ENCODE results near the gene RBL2. TPM values are rescaled to one million over a fixed set of nuclear protein-coding genes. Genes with fewer than 3 reads are reported as not detected.

Gene RBL2
- total and polyA plus RNA-seq, 2 donors (not counting 3 experiments of a cell fraction or from before 2014, with no cell fraction given) = 22.5 to 30.7 TPM

DNA sequence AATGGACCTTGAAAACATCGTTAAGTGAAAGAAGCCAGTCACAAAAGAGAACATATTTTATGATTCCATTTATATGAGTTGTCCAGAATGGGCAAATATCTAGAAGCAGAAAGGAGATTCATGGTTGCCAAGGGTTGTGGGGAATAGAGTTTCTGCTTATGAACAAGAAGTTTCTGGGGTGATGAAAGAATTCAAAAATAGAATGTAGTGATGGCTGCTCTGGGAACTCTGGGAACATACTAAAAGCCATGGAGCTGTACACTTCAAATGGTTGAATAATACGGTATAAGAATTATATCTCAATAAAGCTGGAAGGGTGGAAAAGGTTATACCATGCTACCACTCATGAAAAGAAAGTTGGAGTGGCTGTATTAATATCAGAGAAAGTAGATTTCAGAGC, 50.3 kb downstream of the RBL2 start:
- ChIA-PET CTCF (no interaction called here), POLR2A (no interaction called here)
- H3K9me1 ChIP-seq (replicated peaks; ENCODE audit: control insufficient read depth, extremely low read depth, insufficient read depth, low read length) = no peaks in the 10 kb centered on the region
- peaks cover 0 to 12% of the 10 kb centered on the region in 2 experiments for H3K36me3 ChIP-seq (ENCODE audit: control insufficient read depth in 2 of 2, extremely low read depth in 1 of 2, insufficient read depth in 2 of 2, low read length in 2 of 2)
- DNase-seq (ENCODE audit: low read depth, low spot score) = no peak
- H3K9me3 ChIP-seq (replicated peaks; ENCODE audit: control insufficient read depth, insufficient read depth, low read length) = no peaks in the 10 kb centered on the region
- no peak overlapping the region for H3K27ac ChIP-seq (ENCODE audit: insufficient read depth, low read depth, low read length)
- no peaks in the 10 kb centered on the region for H3K79me2 ChIP-seq (ENCODE audit: control insufficient read depth, insufficient read depth, low read length)
- H3K4me3 ChIP-seq (replicated peaks in 1 of 3; ENCODE audit: insufficient read depth in 1 of 3, low read depth in 1 of 3, low read length in 3 of 3) = no peak overlapping the region
- no peaks in the 10 kb centered on the region for H4K20me1 ChIP-seq (replicated peaks; ENCODE audit: control insufficient read depth, extremely low read depth, insufficient read depth, low read length)
- no peak for FAIRE-seq
- intact Hi-C loops (cut with micrococcal nuclease) (no loop called here), dilution Hi-C loops (cut with MboI; ENCODE audit: extremely low pct_ligation_motif_present, low sequenced_read_pairs) (no loop called here)
- H3K27me3 ChIP-seq (ENCODE audit: control insufficient read depth in 2 of 2, insufficient read depth in 2 of 2, low read length in 2 of 2) = no peaks in the 10 kb centered on the region
- H3K9ac ChIP-seq (replicated peaks; ENCODE audit: extremely low read depth, insufficient read depth, low read length) = no peak overlapping the region
- TF ChIP-seq GATA2 (IDR thresholded peaks at IDR 0.05; ENCODE audit: insufficient read depth, insufficient read length, low read depth, low read length) = no peak
- no peak for TF ChIP-seq CTCF (IDR thresholded peaks at IDR 0.05; ENCODE audit: extremely low read depth in 1 of 2, insufficient read depth in 1 of 2, low read depth in 1 of 2, low read length in 2 of 2)
- TF ChIP-seq JUN (IDR thresholded peaks at IDR 0.05; ENCODE audit: borderline replicate concordance, insufficient read depth, insufficient read length, low read depth) = no peak
- no peak for TF ChIP-seq POLR2AphosphoS5 (IDR thresholded peaks at IDR 0.05; ENCODE audit: insufficient read depth, low read depth, low read length)
- TF ChIP-seq EZH2 (IDR thresholded peaks at IDR 0.05; ENCODE audit: borderline replicate concordance, low read depth, low read length, severe bottlenecking) = no peak
- TF ChIP-seq POLR2A (IDR thresholded peaks at IDR 0.05; ENCODE audit: low read depth, low read length) = no peak
- no peak for TF ChIP-seq MYC (IDR thresholded peaks at IDR 0.05; ENCODE audit: low read depth, low read length)
- no peak for TF ChIP-seq FOS (IDR thresholded peaks at IDR 0.05; ENCODE audit: borderline replicate concordance, insufficient read depth, low read length)
- TF ChIP-seq MAX (IDR thresholded peaks at IDR 0.05; ENCODE audit: insufficient read depth, insufficient read length) = no peak
- no peak overlapping the region for H3K4me2 ChIP-seq (ENCODE audit: insufficient read depth, low read length)
- BruUV-seq (replicated peaks) = no TSS peak
- H3K4me1 ChIP-seq (ENCODE audit: control insufficient read depth, extremely low read depth, insufficient read depth, low read length) = peaks cover 10% of the 10 kb centered on the region
- H2AFZ ChIP-seq (ENCODE audit: low read depth, low read length) = no peak overlapping the region

All from endothelial cell of umbilical vein (primary cell).